GM18499 (cell line): Measurements from ENCODE around the gene MFSD6.
"Not testable (repeated sequence)": the region's sequence is repeated elsewhere in the genome, so short reads cannot be mapped to it uniquely, and the experiment has no call there.

Source experiments
- ATAC-seq: cut with Tn5 transposase; IDR thresholded peaks from one replicate; pipeline ENCODE4 v1.9.1; 2021; ENCODE audit warnings: moderate number of reproducible peaks; ENCODE audit not compliant: insufficient read depth, unreplicated experiment

Gene MFSD6

DNA sequence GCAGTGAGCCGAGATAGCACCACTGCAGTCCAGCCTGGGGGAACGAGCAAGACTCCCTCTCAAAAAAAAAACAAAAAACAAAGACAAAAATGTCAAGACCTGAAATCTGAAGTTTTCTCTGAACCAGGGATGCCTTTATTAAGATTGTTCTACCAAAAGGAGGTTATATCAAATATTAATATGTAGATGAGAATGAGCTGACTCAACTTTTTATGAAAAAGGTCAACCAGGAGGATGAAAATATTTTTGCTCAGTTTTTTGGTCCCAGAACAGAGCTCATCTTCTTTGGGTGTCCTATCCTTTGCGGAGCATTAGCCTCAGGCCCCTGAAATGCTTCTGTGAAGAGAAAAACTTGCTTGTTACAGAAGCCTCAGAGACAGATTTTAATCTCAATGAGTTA, 82.3 kb downstream of the MFSD6 start:
- no peak for ATAC-seq

DNA sequence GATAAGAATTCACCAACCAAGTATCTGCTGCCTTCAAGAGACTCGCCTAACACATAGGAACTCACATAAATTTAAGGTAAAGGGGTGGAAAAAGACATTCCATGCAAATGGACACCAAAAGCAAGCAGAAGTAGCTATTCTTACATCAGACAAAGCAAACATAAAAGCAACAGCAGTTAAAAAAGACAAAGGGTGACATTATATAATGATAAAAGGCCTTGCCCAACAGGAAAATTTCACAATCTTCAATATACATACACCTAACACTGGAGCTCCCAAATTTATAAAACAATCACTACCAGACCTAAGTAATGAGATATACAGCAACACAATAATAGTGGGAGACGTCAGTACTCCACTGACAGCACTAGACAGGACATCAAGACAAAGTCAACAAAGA, 84.9 kb downstream of the MFSD6 start:
- ATAC-seq = no peak

DNA sequence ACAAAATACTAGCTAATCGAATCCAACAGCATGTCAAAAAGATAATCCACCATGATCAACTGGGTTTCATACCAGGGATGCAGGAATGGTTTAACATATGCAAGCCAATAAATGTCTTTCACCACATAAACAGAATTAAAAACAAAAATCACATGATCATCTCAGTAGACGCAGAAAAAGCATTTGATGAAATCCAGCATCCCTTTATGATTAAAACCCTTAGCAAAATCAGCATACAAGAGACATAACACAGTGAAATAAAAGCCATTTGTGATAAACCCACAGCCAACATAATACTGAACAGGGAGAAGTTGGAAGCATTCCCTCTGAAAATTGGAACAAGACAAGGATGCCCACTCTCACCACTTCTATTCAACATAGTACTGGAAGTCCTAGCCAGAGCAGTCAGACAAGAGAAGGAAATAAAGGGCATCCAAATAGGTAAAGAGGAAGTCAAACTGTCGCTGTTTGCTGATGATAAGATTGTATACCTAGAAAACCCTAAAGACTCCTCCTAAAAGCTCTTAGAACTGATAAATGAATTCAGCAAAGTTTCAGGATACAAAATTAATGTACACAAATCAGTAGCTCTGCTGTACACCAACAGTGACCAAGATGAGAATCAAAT, 86.6 kb downstream of the MFSD6 start:
- ATAC-seq = not testable (repeated sequence)

DNA sequence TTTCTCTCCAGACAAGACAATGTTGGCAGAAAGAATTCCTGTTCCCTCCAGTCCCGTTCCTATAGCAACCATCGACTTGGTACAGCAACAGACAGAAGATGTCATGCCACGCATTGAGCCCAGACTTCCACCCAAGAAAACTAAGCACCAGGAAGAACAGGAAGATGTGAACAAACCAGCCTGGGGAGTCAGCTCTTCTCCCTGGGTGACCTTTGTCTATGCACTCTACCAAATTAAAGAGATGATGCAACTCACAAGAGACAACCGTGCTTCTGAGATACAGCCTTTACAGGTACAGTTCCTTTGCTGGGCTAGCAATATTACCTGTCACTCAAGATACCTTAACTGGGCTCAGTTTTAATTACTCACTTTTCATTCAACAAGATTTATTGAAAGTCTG, 89.3 kb downstream of the MFSD6 start:
- no peak for ATAC-seq

DNA sequence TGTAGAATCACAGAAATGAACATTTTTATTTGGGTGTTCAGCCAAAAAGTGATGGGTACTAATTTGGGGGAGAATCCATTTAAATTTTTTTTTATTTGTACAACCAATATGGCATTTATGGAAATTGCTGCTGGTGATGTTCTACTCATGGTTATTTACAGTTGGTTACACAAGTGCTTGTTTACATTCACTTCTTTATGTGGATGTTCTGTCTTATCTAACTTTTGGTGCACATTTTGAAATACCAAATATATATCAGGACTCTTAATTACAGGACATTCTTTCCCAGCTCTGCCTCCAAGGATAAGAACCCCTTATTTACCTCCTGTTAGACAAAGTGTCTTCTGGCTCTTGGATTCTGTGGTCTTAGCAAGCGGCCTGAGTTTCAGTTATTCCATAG, 91.1 kb downstream of the MFSD6 start:
- ATAC-seq = no peak

DNA sequence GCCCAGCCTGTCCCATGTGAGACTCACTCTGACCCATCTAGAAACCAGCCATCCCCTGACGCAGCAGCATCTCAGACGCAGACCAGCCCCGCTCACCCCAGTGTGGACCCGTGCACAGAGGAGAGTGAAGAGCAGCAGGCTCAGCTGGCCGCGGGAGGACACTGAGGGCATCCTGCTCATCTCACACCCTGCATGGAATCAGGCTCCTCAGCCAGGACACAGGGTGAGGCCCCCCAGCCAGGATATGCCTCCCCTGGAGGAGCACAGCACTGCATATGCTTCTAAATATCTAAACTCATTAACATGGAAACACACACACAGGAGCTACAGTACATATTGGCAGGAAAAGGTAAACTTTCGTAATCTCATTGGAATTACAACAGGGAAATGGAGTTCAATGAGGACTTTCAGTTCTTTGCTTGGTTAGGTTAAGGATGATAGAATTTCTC, 91.9 kb downstream of the MFSD6 start:
- ATAC-seq = no peak

DNA sequence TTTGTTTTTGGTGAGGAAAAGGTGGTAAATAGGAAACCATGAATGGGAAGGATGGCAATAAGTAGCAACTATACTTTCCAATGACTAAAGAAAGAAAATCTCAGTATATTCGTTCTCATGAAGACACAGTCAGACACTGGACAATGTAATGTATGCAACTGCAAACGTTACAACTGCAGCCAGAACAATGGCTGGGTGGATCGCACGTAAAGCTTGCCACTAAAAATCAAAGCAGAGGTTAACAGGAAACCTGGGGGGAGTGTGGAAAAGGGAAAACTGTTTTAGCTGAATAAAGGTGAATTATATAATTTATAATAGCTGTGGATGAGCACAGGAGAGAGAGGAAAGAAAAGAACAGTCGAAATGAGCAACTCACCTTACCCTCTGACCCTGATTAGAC, 93.1 kb downstream of the MFSD6 start:
- ATAC-seq = no peak

DNA sequence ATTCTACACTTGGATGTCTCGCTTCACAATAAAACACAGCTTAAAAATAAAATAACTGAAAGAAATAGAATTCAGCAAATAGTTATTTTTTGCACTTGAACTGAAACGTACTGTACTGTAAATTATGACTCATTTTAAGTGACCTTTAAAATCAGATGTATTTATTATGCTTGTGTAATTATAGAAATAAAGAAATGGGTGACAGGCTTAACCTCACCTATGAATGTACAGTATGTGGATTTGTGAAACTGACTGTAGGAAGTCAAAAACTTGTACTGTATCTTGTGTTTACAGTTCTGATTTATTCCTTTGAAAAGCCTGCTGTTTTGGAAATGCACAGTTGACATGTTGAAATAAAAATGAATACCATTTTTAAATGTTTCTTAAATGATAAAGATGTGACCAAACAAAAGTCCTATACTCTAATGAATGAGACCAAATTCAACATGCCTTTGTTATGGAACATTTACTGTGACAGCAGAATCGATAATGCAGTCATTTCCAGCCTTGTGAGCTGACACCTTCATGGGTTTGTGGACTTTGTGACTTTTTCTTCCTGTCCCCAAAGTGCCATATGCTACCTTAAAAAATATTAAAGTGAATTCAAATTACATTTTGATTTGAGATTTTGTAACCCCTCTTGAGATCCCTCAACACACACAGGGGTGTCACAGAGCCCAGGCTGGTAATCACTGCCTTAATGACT, 93.7 kb downstream of the MFSD6 start:
- ATAC-seq = no peak

DNA sequence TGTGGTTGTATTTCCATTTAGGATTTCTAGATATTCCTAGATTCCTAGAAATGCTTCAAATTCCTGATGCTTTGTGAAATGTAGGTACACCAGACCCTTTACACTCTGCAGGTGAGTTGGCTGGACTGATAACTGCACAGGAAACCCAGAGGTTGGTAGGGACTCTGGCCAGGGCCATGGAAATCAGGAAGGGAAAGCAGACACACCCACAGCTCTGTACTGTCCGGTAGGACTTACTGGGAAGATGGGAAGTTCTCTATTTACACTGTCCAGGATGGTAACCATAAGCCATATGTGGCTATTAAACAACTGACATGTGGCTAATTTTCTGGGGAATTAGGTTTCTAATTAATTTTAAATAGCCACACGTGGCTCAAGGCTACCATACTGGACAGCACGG, 94.9 kb downstream of the MFSD6 start:
- ATAC-seq = no peak

DNA sequence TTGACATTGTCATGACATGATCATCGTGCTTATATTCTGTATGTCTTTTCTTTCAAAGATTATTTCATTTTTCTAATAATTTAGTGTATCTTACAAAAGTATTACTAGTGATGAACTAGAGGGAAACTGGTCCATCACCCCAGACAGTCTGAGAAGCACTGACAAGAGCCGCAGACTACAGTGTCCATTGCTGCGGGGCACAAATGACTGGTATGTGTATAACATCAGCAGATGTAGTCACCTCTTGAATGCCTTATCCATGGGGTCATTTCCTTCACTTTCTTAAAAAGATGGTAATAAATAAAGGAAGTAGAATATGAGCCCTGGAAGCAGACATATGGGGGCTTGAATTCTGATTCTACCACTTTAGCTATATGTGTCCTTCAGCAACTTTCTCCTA, 96.8 kb downstream of the MFSD6 start:
- no peak for ATAC-seq

DNA sequence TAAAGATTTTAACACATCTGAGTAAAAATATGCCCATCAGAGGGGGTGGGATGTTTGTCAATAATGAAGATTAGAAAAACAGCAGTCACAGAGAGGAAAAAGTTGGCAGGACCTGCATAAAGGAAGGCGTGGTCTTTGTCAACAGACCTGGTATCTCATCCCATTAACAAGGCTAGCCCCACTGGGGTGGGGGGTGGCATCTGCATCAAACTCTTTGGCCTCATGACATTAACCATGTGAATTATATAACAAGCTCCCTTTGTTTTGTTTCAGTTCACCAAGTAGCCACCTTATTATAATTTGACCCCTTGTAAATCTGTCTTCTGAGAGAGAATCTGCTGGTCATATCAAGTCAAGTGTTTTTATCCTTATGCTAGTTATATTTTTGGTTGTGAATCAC, 97.5 kb downstream of the MFSD6 start:
- no peak for ATAC-seq

DNA sequence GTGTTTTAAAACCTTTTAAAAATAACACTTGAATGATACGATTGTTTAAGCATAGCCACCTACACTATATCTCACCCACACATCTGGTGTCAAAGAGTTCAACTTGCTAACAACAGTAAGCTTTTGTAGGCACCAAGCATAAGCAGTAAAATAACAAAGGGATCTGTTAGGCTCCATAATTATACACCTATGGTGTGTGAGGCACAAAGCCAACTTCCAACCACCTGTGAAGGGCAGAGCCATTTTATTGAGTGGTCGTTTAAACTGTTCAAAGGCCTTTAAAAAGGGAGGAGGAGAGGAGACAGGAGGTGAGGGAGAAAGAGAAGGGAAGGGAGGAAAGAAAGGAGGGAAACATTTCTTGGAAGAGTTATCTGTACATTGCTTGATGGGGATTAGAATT, 98.5 kb downstream of the MFSD6 start:
- no peak for ATAC-seq

DNA sequence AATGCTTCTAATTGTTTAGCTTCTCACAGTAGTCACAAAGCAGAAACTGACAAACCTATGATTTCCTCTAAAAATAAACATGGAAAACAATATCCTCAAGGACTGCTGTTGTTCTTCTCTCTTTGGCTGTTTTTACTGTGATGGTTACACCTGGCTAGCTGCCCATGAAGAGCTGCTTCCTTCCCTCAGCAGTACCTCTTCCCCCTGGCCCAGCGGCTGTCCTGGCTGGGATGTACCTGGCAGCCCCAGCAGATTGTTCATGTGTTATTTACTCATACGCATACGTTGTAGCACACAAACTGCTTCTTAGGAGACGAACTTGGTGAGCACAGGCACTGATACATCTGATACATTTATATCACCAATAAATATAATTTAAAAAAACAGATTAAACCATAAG, 99.0 kb downstream of the MFSD6 start:
- ATAC-seq = no peak

DNA sequence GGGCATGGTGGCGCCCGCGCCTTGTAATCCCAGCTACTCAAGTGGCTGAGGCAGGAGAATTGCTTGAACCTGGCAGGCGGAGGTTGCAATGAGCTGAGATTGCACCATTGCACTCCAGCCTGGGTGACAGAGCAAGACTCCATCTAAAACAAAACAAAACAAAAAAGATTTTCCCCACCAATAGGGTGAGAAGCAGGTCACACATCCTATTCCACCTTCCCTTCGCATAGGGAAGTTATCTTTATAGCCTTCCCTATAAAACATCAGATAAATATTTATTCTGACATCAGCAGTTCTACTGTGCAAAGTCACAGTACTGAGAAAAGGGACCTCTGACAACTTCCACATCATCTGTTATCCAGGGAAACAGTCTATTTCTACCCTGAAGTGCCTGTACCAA, 101.7 kb downstream of the MFSD6 start:
- ATAC-seq = not testable (repeated sequence)

DNA sequence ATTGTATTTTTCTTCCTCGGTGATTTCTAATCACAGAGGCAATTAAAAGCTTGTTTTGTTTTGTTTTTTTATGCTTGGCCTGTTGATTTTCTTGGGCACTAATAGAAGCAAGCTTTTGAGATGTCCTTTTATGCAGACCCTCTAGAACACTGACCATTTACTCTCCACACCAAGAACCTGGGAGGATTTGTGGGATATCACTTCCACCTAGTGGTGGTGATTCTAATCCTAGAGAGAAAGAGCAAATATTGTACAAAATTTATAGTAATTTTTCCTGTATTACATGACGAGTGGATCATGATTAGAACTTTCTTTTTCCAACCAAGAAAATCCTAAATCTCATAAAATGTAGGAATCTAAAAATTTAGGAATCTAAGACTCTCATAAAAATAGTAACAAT, 102.9 kb downstream of the MFSD6 start:
- ATAC-seq = no peak

DNA sequence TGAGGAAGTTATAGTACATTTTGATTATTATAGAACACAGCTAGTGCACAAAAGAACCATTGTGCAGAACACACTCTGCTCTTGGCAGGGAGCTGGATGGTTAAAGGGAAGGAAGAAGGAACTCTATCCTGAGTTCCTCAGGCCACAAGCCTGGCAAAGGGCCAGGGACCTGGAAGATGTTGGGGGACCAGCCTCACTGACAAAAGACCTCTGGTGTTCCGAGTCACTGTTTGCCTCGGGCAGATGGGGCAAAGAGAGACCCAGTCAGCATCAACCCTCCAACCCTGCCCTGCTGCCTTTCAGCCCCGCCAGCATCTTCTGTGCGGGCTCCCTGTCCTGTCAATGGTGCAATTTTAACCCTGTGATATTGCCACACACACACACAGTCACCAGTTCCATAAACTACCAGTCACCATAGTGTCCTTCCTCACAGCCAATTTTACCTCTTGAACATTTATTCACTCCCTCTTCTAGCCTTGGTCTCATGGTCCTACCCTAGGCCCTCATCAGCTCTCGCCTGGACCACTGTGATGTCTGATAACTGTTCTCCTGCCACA, 104.5 kb downstream of the MFSD6 start:
- ATAC-seq = no peak

DNA sequence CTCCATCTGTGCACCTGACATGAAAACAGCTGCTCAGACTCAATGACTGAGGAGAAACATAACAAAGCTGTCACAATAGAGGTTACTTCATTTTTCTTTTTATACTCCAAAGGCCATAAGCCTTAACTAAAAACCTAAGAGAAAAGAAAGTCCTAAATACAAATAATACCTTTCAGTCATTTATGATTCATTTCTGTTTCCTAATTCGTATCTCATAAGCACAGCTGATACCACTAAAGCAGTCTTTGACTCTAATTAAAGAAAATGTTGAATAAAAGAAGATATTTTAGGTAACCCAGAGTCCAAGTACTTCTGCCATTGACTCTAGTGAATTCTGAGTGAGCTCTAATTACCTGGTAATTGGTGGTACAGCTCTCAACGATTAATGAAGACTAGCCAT, 105.7 kb downstream of the MFSD6 start:
- ATAC-seq = no peak

DNA sequence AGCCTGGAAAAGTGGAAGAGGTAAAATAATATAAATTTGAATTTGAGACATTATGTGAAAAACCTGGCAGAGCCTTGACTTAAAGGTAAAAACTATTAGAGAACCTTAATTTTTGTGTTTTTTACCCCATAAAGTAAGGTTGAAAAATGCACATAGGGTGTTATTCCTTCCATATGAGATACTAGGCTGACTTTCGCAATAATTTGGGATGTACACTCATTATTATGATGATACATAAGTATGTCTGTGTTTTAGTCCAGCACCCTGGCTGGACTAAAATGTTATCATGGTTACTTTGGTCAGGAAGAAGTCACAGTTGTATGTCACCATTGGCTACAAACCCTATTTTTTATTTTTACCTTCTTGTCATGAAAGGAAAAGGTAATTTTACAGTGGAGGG, 106.5 kb downstream of the MFSD6 start:
- no peak for ATAC-seq

DNA sequence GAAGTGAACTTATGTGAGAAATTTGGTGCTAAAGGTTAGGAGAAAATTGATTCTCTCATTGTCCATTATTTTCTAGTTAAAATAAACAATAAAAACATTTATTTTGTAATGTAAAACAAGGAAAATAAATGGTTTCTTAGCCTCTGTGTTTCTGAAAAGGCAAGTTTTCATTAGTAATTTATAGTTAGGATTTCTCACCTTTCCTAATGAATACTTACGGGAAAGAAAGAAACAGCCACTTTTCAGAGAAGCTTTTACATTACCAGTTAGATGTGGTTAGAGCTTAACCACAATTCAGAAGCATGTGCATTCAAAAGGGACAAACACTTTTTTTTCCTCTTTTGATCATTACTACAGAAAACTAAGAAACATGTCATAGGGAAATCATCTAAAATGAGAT, 107.5 kb downstream of the MFSD6 start:
- no peak for ATAC-seq

DNA sequence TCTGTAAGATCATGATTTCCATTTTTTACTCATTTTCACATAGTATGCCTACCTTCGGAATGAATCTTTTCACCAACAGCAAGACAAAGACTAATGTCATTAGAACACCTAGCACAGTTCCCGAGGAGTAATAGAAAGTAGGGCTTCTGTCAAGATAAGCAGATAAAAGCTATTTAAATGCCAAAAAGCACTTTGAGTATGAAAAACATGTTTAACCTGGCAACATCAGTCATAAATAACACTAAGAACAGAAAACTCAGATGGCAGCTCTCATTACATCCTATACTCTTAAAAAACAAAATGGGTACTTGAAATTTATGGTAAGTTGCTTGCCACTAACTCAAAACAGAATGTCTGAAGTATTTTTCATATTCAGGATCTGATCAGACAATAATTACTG, 109.3 kb downstream of the MFSD6 start:
- no peak for ATAC-seq

DNA sequence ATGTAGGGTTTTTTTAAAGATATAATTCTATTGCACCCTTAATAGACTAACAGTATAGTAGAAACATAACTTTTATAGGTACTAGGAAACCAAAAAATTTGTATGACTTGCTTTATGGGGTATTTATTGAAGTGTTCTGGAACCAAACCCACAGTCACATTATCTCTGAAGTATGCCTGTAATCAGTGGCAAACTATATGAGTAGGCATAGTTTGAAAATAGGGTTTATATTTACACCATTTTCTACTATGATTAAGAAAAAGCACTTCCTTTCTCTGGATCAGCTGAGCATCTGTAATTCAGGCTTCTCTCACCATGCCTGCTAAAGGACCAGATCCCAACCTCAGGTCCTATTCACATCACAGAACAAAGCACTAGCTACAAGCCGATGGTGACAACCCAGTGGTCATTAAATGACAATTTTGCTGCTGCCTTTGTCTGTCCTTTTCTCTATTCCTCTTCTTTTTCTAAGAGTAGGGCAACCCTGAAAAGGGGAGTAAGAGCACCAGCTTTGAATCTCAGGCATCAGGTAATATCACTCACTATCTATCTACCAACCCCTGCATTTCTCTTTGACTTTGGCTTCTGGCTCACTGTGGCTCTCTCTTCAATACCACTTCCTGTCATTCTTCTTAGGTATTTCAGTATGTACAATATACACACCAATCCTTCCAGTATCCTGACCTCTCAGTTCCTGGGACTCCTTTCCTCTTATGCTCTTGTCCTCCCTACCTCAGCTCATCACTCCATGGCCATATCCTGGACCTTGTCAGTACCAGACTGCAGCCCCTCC, 112.0 kb downstream of the MFSD6 start:
- no peak for ATAC-seq
